ENCODE measurements around the gene SORCS1.

The SORCS1 gene

DNA sequence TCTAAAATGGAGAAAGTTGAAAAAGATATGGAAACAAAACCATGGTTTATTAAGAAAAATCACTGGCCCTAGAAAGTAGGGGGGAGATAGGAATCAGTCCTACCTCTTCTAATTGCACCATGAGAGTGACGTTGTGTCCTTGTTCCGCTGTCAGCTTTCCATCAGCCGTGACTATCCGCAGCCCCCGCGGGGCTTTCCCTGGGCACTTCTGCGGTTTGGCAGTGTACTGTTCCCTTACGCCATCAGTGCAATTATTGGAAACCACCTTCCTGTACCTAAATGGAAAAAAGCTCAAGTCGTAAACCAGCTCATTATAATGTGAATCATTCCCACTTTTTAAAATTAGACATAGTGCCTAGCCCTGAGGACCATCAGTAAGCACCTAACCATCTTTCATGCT, 512.2 kb downstream of the SORCS1 start:
- Mint-ChIP-seq H3K4me3 (no peak overlapping the region), H3K9me3 (no peaks in the 10 kb centered on the region), H3K27me3 (ENCODE audit: low read depth, poor library complexity) (no peaks in the 10 kb centered on the region), H3K27ac (no peak overlapping the region), H3K36me3 (ENCODE audit: low read depth) (no peaks in the 10 kb centered on the region), H3K4me1 (no peaks in the 10 kb centered on the region)
- TF ChIP-seq, protein P1, sequence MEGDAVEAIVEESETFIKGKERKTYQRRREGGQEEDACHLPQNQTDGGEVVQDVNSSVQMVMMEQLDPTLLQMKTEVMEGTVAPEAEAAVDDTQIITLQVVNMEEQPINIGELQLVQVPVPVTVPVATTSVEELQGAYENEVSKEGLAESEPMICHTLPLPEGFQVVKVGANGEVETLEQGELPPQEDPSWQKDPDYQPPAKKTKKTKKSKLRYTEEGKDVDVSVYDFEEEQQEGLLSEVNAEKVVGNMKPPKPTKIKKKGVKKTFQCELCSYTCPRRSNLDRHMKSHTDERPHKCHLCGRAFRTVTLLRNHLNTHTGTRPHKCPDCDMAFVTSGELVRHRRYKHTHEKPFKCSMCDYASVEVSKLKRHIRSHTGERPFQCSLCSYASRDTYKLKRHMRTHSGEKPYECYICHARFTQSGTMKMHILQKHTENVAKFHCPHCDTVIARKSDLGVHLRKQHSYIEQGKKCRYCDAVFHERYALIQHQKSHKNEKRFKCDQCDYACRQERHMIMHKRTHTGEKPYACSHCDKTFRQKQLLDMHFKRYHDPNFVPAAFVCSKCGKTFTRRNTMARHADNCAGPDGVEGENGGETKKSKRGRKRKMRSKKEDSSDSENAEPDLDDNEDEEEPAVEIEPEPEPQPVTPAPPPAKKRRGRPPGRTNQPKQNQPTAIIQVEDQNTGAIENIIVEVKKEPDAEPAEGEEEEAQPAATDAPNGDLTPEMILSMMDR (IDR thresholded peaks at IDR 0.05) = no peak
- DNase-seq = no peak

DNA sequence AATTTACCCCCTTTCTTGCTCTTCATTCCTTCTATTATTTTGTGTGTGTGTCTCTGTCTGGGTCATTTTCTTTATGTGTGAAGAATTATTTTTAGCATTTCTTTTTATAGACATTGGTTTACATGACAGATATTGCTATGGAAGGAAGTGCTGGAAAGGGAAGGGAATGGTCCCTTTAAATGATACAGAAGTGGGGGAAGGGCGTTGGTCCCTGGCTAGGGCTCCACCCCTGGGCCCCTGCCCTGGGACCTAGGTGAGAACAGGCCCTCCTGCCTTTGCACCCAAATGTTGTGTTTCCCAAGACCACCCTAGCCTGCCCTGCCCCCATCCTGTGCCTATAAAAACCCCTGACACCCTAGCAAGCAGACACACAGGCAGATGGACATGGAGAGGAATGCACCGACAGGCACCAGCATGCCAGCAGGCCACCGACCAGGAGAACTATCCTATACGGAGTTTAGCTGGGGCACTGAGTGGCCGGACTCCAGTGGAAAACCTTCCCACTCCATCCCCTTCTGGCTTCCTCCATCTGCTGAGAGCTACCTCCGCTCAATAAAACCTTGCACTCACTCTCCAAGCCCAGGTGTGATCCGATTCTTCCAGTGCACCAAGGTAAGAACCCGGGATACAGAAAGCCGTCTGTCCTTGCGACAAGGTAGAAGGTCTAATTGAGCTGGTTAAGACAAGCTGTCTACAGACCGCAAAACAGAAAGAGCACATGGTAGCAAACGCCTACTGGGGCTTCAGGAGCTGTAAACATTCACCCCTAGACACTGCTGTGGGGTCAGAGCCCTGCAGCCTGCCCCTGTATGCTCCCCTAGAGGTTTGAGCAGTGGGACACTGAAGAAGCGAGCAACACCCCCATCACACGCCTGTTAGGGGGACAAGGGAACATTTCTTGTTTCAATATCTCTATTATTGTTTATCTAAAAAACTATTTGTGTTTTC, 515.7 kb downstream of the SORCS1 start:
- Mint-ChIP-seq H3K4me3 (no peak overlapping the region), H3K9me3 (no peaks in the 10 kb centered on the region), H3K4me1 (no peaks in the 10 kb centered on the region), H3K27ac (no peak overlapping the region), H3K36me3 (ENCODE audit: low read depth) (no peaks in the 10 kb centered on the region), H3K27me3 (ENCODE audit: low read depth, poor library complexity) (no peaks in the 10 kb centered on the region)
- DNase-seq = no peak
- TF ChIP-seq, protein P1 (IDR thresholded peaks at IDR 0.05) = no peak

DNA sequence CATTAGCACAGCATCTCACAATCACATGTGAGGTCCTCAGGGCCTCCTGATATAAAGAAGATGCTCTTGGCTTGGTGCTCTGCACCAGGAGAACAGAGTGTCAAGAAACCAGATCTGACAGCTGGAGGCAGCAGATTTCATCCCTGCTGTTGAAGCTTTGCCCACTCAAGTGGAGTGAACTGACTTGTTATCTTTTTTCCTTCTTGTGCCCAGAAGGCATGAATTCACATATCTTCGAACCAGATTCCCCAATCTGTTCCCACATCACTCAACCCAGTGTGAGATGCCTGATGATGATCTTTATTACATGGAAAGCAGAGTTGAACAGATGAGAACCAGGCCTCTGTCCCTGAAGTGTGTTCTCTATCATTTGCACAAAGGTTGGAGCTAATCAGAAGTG, 521.0 kb downstream of the SORCS1 start:
- H3K9me3 Mint-ChIP-seq = no peaks in the 10 kb centered on the region
- H3K27ac Mint-ChIP-seq = no peak overlapping the region
- DNase-seq = no peak
- H3K4me1 Mint-ChIP-seq = no peaks in the 10 kb centered on the region
- TF ChIP-seq, protein P1 (IDR thresholded peaks at IDR 0.05) = no peak
- H3K36me3 Mint-ChIP-seq (ENCODE audit: low read depth) = no peaks in the 10 kb centered on the region
- H3K27me3 Mint-ChIP-seq (ENCODE audit: low read depth, poor library complexity) = peaks cover 3% of the 10 kb centered on the region
- H3K4me3 Mint-ChIP-seq = no peak overlapping the region

DNA sequence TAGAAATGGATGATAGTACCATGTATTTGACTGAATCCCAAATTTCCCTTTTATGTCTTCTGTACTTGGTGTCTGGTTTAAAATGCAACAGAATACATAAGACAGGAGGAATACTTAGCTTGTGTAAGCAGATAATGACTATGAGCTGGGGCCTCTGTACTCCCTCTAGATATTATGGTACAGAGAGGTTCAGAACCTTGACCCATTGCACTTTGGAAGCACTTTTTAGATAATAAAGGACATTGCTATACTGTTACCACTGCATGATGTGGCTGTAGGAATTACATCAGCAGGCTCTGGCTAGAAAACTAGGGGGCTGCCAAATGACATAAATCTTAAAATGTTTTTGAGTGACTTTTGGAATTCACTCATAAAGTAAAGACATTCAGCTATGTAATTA, 526.6 kb downstream of the SORCS1 start:
- H3K27me3 Mint-ChIP-seq (ENCODE audit: low read depth, poor library complexity) = peaks cover 3% of the 10 kb centered on the region
- no peaks in the 10 kb centered on the region for H3K36me3 Mint-ChIP-seq (ENCODE audit: low read depth)
- H3K27ac Mint-ChIP-seq = no peak overlapping the region
- no peaks in the 10 kb centered on the region for H3K4me1 Mint-ChIP-seq
- DNase-seq = no peak
- no peak overlapping the region for H3K4me3 Mint-ChIP-seq
- TF ChIP-seq, protein P1 (IDR thresholded peaks at IDR 0.05) = no peak
- H3K9me3 Mint-ChIP-seq = peaks cover 3% of the 10 kb centered on the region

DNA sequence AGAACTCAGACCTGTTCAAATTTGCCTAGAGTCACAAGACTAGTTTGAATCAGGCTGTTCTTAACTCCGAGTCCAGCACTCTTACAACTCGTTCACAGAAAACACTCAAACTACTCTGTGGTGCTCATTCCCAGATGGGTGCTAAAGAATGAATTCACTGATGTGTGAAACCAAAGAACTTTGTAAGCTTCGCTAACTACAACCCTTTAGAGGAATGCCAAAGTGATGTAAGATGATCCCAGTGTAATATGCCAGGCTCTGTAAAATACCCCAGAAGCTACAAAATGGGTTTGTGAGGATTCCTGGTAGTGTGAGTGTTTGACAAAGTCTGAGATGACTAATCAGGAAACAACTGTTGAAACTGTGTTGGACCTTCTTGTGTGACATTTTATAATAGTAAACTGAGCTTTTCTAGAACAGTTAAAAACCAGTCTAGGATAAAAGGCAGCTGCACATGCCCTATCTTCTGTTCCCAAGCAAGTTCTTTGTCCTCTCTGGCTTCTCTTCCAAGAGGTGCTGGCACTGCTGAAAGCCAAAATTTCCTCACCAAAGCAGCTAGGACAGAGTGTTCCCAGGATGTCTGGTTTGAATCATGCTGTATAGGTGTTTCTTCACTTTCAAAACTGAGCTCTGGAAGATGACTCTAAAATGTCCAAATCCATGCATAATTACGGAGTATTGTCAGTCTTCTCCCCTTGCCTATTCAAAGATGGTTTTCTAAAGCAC, 527.6 kb downstream of the SORCS1 start:
- no peak overlapping the region for H3K4me3 Mint-ChIP-seq
- peaks cover 3% of the 10 kb centered on the region for H3K27me3 Mint-ChIP-seq (ENCODE audit: low read depth, poor library complexity)
- no peak overlapping the region for H3K27ac Mint-ChIP-seq
- no peak for DNase-seq
- TF ChIP-seq, protein P1 (IDR thresholded peaks at IDR 0.05) = no peak
- H3K4me1 Mint-ChIP-seq = no peaks in the 10 kb centered on the region
- H3K36me3 Mint-ChIP-seq (ENCODE audit: low read depth) = no peaks in the 10 kb centered on the region
- peaks cover 3% of the 10 kb centered on the region for H3K9me3 Mint-ChIP-seq
